ENCODE measurements around the gene AGTRAP.

Gene AGTRAP

GRCh38 chr1:11735854-11736745, at the start of gene AGTRAP:
TSS of gene AGTRAP (plus strand) at chr1:11736136. CDS start at chr1:11736209, 73 bp downstream.
- DNase-seq, result peak; percentile 96

DNA sequence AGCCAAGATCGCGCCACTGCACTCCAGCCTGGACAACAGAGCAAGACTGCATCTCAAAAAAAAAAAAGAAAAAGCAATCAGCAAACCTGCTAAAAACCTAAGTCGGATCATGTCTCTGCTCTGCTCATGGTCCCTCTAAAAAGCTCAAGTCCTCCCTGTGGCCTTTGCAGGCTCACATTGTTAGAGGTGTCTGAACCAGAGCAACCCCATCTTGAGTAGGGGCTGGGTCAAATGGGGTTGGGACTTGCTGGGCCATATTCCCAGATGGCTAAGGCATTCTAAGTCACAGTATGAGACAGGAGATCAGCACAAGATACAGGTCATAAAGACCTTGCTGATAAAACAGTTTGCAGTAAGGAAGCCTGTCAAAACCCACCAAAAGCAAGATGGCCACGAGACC, 47.4 kb upstream of the AGTRAP start:
- no peak for DNase-seq

DNA sequence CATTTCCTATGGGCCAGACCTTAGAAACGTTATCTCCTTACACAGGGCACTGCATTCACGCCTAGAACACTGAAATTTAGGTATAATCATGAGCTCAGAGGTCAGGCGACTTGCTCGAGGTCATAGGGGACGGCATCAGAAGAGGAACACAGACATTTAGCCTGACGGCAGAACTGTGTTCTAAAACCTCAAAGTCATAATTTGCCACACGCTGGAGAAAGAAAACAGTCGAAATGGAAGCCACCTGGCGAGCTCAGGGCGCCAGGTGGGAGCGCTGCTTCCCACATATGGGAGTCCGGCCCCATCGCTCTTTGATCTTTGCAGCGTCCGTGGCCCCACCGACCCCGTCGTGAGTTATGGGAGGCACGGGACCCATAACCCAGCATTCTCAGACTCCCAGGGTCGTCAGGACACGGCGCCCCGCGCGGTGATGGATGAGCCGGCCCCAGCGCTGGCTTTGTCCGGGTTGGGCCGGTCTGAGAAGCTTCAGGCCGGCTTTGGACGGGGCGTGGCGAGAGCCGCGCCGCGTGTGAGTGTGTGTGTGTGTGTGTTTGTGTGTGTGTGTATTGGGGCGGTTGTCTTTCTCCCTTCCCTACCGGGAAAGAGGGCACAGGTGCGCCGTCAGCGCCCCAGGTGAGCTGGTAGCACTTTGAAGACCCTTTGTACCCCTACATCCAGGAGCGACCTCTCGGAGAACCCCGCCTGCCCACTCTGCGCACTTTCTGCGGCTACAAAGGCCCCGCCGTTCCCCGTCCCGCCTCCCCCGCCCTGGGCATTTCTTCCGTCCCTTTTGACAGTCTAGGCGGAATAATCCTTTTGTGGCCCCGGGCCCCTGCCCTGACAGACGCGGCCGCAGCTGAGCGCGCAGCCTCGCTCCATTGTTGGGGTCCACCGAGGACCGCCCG, 45.3 kb upstream of the AGTRAP start:
- DNase-seq, result peak; percentile 43

- no peak for DNase-seq
These were observed 44.5 kb upstream of the AGTRAP start, which contains the start of gene DRAXIN for GRCh38 chr1:11691302-11691914. TSS of gene DRAXIN (plus strand) at chr1:11691710. CDS start at chr1:11706259, 14,549 bp downstream.

DNA sequence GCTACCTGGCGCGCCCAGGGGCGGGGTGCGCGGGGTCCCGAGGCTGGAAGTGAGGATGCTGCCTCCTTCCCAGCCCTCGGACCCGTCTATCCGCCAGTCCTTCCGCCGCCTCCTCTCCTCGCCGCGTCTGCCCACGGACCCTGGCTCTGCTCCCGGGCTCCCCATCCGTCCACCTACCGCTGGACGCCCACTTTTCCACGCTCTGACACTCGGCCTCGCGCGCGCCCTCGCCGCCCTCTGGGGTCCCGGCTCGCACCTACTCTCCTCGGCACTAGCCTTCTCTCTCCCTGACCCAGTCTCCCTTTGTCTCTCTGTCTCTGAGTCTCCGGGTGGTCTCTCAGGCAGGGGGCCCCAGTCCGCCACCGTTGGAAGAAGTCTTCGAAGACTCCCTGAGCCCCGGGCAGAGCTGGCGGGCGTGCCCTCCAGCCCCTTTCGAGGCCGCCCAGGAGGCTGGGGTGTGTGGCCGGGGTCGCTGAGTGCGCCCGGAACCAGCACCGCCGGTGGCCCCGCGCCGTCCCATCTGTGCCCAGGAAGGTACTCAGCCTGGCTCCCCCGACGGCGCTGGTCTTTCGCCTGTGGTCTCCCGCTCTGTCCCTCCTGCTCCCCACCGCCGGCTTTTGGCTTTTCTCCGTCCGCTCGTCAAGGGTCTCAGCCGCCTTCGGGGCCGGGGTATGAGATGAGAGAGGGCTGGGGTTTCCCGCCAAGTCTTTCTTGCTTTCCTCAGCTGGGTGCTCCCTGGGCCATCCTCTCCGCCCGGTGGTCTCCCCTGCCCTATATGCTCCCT, 43.8 kb upstream of the AGTRAP start:
- DNase-seq, result no peak

DNA sequence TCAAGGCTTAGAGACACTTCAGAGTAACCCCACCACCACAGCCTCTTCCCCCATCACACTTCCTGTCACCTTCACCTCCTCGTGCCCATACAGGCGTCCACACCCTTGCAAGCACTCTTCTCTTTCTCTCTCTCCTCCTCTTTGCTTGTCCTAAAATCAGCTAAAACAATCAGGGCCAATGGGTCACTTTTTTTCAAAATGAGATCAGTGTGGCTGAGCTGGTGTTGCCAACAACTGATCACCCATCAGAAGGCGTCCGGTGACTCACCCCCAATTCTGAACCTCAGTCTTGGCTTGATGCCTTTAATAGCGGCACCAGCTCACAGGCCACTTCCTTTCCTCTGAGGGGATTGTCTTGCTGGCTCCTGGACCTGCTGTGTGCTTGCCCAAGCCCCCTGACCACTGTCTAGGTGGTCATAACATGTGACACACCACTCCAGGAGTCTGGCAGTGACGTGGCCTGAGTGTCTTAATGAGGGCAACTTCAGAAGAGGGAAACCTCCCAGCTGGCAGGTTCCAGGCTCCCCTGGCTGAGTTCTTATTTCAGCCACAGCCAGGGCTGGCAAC, 42.8 kb upstream of the AGTRAP start:
- peak; percentile 85 for DNase-seq

GRCh38 chr1:11693917-11694316, 42.0 kb upstream of the AGTRAP start:
- DNase-seq, result no peak

DNA sequence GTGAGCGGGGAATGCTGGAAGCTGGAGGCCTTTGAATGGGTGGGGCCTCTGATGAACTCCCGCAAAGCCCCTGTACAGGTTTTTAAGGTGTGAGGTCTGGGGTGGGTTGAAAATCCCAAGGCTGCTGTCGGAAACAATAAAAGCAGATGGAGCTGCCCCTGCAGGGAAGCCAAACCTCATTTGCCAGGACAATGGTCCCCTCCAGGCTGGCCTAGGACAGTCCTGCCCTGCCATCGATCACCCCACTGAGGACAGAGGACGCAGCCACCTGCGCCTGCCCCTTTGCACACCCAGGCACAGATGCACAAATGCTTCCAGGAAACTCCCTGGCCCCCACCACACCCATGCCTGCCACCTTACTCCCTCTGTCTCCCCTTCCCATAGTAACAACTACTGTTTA, 40.1 kb upstream of the AGTRAP start:
- no peak for DNase-seq

DNA sequence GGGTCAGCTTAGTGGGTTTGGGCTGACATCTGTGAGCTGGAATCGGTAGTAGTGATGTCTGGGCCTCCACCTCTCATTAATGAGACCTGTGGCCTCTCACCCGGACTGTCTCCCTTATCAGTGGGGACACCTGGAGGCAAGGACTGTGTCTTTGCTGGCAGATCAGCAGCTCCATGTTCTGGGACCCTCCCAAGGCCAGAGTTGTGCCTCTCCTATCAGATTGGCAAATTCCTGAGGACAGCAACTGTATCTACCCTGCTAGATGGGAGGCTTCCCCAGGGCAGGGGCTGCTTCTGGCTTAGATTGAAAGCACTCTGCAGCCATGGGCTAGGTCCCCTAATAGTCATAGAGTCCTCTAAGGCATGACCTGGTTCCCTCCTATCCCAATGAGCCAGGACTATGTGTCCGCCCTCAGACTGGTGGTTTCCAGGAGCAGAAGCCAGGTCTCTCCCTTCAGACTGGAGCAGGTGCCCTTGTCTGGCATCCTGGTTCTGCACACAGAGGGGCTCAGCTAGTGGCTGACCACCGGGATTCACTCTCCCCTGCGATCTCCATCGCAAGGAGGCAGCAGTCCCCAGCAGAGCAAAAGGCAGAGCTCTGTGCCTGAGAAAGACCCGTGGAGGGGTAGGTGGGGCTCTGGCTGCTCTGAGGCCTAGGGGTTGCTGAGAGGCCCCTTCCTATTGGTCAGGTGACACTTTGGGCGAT, 38.6 kb upstream of the AGTRAP start:
- no peak for DNase-seq

- no peak for DNase-seq
These were observed 38.1 kb upstream of the AGTRAP start for GRCh38 chr1:11697893-11698210.

GRCh38 chr1:11700601-11701467, 35.1 kb upstream of the AGTRAP start:
- DNase-seq, result no peak

DNA sequence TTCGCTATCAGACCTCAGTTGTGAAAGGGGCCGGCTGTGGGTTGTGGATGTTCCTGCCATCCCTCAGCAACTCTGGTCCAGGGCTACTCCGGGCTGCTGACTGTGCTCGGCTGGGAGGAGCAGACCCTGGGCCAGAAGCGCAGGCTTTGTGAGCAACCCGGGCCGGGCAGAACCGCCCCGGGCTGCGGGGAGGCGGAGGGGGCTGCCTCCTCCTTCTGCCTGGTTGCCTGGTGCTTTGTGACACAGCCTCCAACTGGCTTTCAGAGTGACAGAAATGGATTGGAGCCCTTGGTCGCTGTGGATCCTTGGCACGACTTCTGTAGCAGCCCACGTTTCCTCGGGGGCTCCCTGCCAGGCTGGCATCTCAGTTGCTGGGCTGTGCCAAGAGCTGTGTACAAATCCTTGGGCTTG, 34.4 kb upstream of the AGTRAP start:
- DNase-seq, result no peak

GRCh38 chr1:11701981-11702803, 33.7 kb upstream of the AGTRAP start:
- no peak for DNase-seq

- no peak for DNase-seq
These were observed 32.4 kb upstream of the AGTRAP start for GRCh38 chr1:11703357-11704193.

- no peak for DNase-seq
These were observed 31.8 kb upstream of the AGTRAP start for GRCh38 chr1:11704194-11704529.

GRCh38 chr1:11704691-11705475, 31.1 kb upstream of the AGTRAP start:
- no peak for DNase-seq

- no peak for DNase-seq
These were observed 30.3 kb upstream of the AGTRAP start for GRCh38 chr1:11705596-11705995.

- DNase-seq, result no peak
These were observed 29.6 kb upstream of the AGTRAP start for GRCh38 chr1:11706292-11706691.

All from suppressor macrophage treated with lipopolysaccharide for 4 hours (primary cell).